GM21423 (cell line): ENCODE data around the gene HELZ.

Experiments used
- ATAC-seq: cut with Tn5 transposase; IDR thresholded peaks from one replicate; pipeline ENCODE4 v1.9.1; 2021; ENCODE audit warnings: mild to moderate bottlenecking, moderate library complexity; ENCODE audit not compliant: unreplicated experiment

Gene HELZ

DNA sequence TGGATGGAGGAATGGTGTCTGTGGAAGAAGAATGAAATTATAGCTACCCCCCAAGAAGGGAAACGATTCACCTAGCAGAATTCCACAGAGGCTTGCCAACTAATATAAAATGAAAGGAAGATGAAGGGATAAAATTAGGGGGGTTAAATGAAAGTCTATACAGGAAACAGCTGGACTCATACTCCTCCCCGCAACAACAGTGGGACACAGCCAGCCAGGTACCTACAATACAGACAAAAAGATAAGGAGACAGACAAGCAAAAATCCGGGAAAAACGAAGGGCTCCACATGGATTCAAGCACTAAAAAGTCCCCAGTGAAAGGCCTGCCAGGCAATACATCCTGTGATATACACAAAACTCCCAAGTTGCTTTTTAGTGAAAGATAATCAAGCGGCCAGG, 152.7 kb downstream of the HELZ start:
- ATAC-seq, result no peak

GRCh38 chr17:67090341-67090740, 154.7 kb downstream of the HELZ start:
- ATAC-seq, result no peak

GRCh38 chr17:67088639-67089038, 156.4 kb downstream of the HELZ start:
- ATAC-seq, result no peak

DNA sequence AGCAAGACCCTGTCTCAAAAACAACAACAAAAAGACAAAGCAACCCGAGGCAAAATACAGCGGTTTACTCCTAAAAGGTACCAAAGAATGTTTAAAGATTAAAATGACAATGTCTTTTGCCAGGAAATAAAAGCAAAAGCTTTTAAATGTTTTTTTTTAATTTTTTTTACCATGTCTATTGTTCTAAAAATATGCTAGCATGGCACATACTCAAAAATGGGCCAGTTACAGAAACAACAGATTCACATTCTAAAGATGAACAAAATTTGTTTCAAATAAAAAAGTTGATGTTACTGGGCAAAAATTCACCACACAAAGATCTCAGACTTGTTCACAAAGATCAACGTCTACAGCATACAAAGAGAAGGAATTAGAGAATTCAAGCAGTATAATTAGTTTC, 159.6 kb downstream of the HELZ start:
- no peak for ATAC-seq

DNA sequence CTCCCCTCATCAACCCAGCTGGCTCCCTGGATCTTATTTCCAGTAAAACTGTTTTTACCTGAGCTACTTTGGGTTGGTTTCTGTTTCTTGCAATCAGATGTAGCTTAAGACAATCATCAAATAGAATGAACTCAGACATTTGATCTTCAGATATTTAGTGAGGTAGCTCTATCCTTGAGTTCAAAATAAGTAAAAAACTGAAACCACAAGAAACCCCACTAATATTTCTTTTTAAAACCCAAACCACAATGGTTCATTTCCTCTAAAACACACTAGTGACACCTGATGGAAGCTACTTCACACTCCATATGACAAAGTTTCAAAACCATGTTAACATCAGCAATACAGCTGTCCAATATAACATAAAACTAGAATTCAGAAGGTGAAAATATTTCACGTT, 162.9 kb downstream of the HELZ start:
- peak; percentile 84 for ATAC-seq

DNA sequence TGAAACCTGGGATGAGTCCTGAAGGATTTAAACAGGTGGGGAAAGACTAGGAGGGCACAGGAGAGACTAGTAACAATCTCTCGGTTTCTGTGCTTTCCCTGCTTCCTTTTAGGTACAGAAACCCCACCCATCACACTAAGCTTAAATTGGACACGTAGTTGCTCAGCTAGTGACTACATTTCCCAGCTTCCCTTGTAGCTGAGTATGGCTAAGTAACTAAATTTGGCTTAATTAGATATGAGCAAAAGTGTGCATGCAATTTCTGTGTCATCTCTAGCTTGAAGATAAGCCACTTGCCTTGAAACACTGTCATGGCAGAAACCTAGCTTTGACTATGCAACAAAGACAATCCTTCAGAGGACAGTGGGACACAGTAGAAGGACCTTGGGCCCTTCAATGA, 164.2 kb downstream of the HELZ start:
- no peak for ATAC-seq

GRCh38 chr17:67079491-67079890, 165.5 kb downstream of the HELZ start:
- no peak for ATAC-seq

DNA sequence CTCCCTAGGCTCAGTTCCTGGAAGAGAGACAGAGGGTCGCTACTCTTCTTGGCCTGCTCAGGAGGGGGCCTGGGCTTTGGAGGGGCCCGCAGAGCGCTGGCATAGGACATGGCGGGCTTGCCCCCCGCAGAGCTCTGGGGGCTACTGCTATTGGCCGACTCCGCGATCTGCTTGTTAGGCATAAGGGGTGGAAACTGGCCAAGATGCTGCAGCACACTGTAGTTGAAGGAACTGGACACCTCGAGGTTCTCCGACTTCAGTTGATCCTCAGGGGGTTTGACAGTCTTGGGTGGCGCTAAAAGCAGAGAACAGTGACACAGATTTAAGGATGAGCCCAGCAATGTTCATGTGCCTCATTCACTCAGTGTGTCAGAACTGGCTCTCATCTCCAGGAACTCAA, 166.7 kb downstream of the HELZ start:
- ATAC-seq, result no peak

DNA sequence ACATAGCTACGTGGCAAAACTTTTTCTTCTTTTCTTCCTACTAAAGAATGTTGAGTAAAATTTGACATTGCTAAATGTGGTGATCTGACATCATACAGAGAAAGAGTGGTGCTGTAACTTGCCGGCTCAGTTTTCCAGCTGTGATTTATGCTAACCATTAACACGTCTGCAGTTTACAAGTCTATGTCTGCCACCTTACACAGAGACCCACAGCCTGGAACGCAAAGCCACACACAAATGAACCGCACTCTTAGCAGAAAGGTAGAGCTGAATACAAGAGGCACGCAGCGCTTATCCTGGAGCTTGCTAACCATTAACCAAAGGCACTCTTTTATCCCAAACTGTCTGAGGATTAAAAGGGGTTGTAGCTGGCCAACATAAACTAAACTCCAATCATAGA, 168.7 kb downstream of the HELZ start:
- no peak for ATAC-seq

GRCh38 chr17:67074781-67075180, 170.2 kb downstream of the HELZ start:
- no peak for ATAC-seq

- ATAC-seq, result no peak
Observed at GRCh38 chr17:67072885-67073284, 172.1 kb downstream of the HELZ start.

GRCh38 chr17:67071595-67071994, 173.4 kb downstream of the HELZ start:
- no peak for ATAC-seq

- no peak for ATAC-seq
Observed at GRCh38 chr17:67069603-67070136, 175.3 kb downstream of the HELZ start.

DNA sequence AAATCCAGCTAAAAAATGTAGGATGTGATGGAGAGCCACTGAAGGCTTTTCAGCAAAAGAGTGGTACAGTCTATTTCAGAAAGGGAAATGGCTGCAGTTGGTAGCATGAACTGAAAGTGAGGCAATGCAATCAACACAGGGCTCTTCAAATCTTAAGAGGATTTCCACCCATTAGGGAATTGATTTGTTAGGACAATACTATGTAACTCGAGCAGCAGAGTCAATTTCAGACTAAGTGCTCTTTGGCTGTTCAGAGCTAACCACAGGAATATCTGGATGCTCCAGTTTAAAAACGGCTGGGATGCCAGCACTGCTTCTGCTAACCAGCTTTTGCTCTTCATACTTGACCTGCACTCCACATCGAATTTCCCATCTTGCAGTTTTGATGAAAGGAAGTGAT, 176.0 kb downstream of the HELZ start:
- no peak for ATAC-seq

GRCh38 chr17:67067571-67068482, 177.2 kb downstream of the HELZ start:
- no peak for ATAC-seq

- no peak for ATAC-seq
Observed at GRCh38 chr17:67066717-67067116, 178.3 kb downstream of the HELZ start.

GRCh38 chr17:67063141-67063540, 181.9 kb downstream of the HELZ start:
- ATAC-seq, result no peak

- no peak for ATAC-seq
Observed at GRCh38 chr17:67059372-67059771, 185.6 kb downstream of the HELZ start.

DNA sequence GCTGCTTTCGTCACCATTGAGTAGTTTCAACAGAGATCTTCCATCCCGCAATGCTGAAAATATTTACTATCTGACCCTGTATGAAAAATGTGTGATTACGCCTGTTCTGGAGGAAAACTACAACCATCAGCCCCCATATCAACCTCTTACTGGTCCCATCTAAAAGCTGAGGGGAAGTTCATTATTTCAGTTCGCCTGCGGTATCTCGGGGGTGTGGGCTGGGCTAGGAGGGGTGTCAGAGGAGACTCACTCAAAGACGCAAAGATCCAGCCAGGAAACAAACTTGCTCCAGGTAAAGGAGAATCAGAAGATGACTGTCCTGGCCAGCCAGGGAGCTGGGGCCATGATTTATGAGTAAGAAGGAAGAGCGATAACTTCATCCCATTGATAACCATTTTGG, 187.0 kb downstream of the HELZ start:
- ATAC-seq, result no peak

GRCh38 chr17:67056746-67057490, 188.1 kb downstream of the HELZ start:
- ATAC-seq, result no peak

- ATAC-seq, result no peak
Observed at GRCh38 chr17:67055811-67056745, 188.9 kb downstream of the HELZ start.
